ENCODE measurements around the gene HDAC4. TPM values are rescaled to one million over a fixed set of nuclear protein-coding genes. Genes with fewer than 3 reads are reported as not detected.

Gene HDAC4
- total and polyA plus RNA-seq, 12 donors, result 3.7 to 40.0 (median 25.5) TPM

GRCh38 chr2:239157771-239158170, 243.0 kb downstream of the HDAC4 start:
- Histone ChIP-seq H3K9me3 (no peaks in the 10 kb centered on the region), H3K4me3 (no peak overlapping the region), H3K27me3 (no peaks in the 10 kb centered on the region), H3K36me3 (peaks cover 0 to 75% (median 30%) of the 10 kb centered on the region in 9 donors), H3K27ac (no peak overlapping the region), H3K4me1 (peaks cover 0 to 16% (median 7%) of the 10 kb centered on the region in 9 donors)
- WGBS, 2 donors, result 49 to 61% methylated on average over 11 of the region's 11 CpGs
- ATAC-seq (peak in 5 of 8 donors; percentile 26 to 44 (median 33)), DNase-seq (no peak)
- TF ChIP-seq CTCF (IDR thresholded peaks at IDR 0.05), result no peak
- intact Hi-C loops (cut with DNase I), result no loop called here

GRCh38 chr2:239157269-239157668, 243.6 kb downstream of the HDAC4 start:
- H3K4me1 ChIP-seq, result peaks cover 0 to 18% (median 10%) of the 10 kb centered on the region in 9 donors
- H3K9me3 ChIP-seq, result no peaks in the 10 kb centered on the region
- TF ChIP-seq CTCF (IDR thresholded peaks at IDR 0.05), result no peak
- no peak overlapping the region for H3K27ac ChIP-seq
- 54 to 70% methylated on average over 12 of the region's 12 CpGs for WGBS, 2 donors
- peaks cover 0 to 75% (median 30%) of the 10 kb centered on the region in 9 donors for H3K36me3 ChIP-seq
- ATAC-seq, result peak in 1 of 8 donors; percentile 37
- H3K4me3 ChIP-seq, result no peak overlapping the region
- DNase-seq, result no peak
- intact Hi-C loops (cut with DNase I), result no loop called here
- H3K27me3 ChIP-seq, result no peaks in the 10 kb centered on the region

GRCh38 chr2:239156516-239157265, 244.1 kb downstream of the HDAC4 start:
- DNase-seq (no peak), ATAC-seq (no peak)
- intact Hi-C loops (cut with DNase I), result no loop called here
- no peaks in the 10 kb centered on the region for H3K27me3 ChIP-seq
- WGBS, 2 donors, result 83 to 89% methylated on average over 22 of the region's 22 CpGs
- no peak for TF ChIP-seq CTCF (IDR thresholded peaks at IDR 0.05)
- H3K4me1 ChIP-seq, result peaks cover under 1 to 24% (median 15%) of the 10 kb centered on the region in 9 donors
- no peaks in the 10 kb centered on the region for H3K9me3 ChIP-seq
- no peak overlapping the region for H3K27ac ChIP-seq
- peaks cover 0 to 75% (median 30%) of the 10 kb centered on the region in 9 donors for H3K36me3 ChIP-seq
- H3K4me3 ChIP-seq, result no peak overlapping the region

GRCh38 chr2:239155806-239156480, 244.9 kb downstream of the HDAC4 start:
- no peak for TF ChIP-seq CTCF (IDR thresholded peaks at IDR 0.05)
- intact Hi-C loops (cut with DNase I), result no loop called here
- DNase-seq (no peak), ATAC-seq (no peak)
- peaks cover 3 to 32% (median 22%) of the 10 kb centered on the region in 9 donors for H3K4me1 ChIP-seq
- no peak overlapping the region for H3K4me3 ChIP-seq
- peaks cover 0 to 74% (median 30%) of the 10 kb centered on the region in 9 donors for H3K36me3 ChIP-seq
- H3K27ac ChIP-seq, result no peak overlapping the region
- WGBS, 2 donors, result 96 to 97% methylated on average over 12 of the region's 12 CpGs
- H3K9me3 ChIP-seq, result no peaks in the 10 kb centered on the region
- H3K27me3 ChIP-seq, result no peaks in the 10 kb centered on the region
